Activated CD4-positive, alpha-beta T cell treated with anti-CD3 and anti-CD28 coated beads, Interleukin-2, amount 10 ng/mL, durations not matched to agents 24 days and 14 days (primary cell): Measurements from ENCODE around the gene SVOPL. TPM values are rescaled to one million over a fixed set of nuclear protein-coding genes. Genes with fewer than 3 reads are reported as not detected.
A peak's percentile ranks its signal among the peaks of the same experiment; 100 is the strongest.
"Not testable (repeated sequence)": the region's sequence is repeated elsewhere in the genome, so short reads cannot be mapped to it uniquely, and the experiment has no call there.

ENCODE experiments used
- DNase-seq: peaks from one replicate; pipeline ENCODE4 v3.0.0; 2022
- H3K27ac Mint-ChIP-seq: one replicate; pipeline ENCODE4 v1.8.0; 2022; ENCODE audit warnings: mild to moderate bottlenecking, mixed read lengths
- H3K27me3 Mint-ChIP-seq: one replicate; pipeline ENCODE4 v1.8.0; 2022; ENCODE audit warnings: mixed read lengths
- H3K36me3 Mint-ChIP-seq: one replicate; pipeline ENCODE4 v1.8.0; 2022; ENCODE audit warnings: low read depth, mild to moderate bottlenecking, mixed read lengths
- H3K4me1 Mint-ChIP-seq: one replicate; pipeline ENCODE4 v1.8.0; 2021; ENCODE audit warnings: mixed read lengths
- H3K4me3 Mint-ChIP-seq: one replicate; pipeline ENCODE4 v1.8.0; 2022; ENCODE audit warnings: mild to moderate bottlenecking, moderate library complexity, mixed read lengths
- H3K9me3 Mint-ChIP-seq: one replicate; pipeline ENCODE4 v1.8.0; 2021; ENCODE audit warnings: mixed read lengths
- intact Hi-C: fragments of 100-400 bp; cut with micrococcal nuclease; formaldehyde crosslinking; loops from one replicate; pipeline ENCODE4 v1.15.1; 2023
- total RNA-seq: library from RNA; stranded (reverse); gene quantifications from 2 replicates; pipeline ENCODE4 v1.2.3, GENCODE V29; 2022

The SVOPL gene
- total RNA-seq, 1 donor from 2014 or later, result not detected

GRCh38 chr7:138727336-138728099 lies 26.4 kb upstream of the SVOPL start:
- no peak overlapping the region for H3K27ac Mint-ChIP-seq
- no peaks in the 10 kb centered on the region for H3K27me3 Mint-ChIP-seq
- no peak overlapping the region for H3K4me3 Mint-ChIP-seq
- no peaks in the 10 kb centered on the region for H3K4me1 Mint-ChIP-seq
- H3K36me3 Mint-ChIP-seq, result no peaks in the 10 kb centered on the region
- no peaks in the 10 kb centered on the region for H3K9me3 Mint-ChIP-seq
- no peak for DNase-seq
- intact Hi-C loops, result no loop called here

- Mint-ChIP-seq H3K4me3 (no peak overlapping the region), H3K36me3 (no peaks in the 10 kb centered on the region), H3K4me1 (no peaks in the 10 kb centered on the region), H3K9me3 (no peaks in the 10 kb centered on the region), H3K27me3 (no peaks in the 10 kb centered on the region), H3K27ac (no peak overlapping the region)
- intact Hi-C loops, result no loop called here
- no peak for DNase-seq
These were observed 25.1 kb upstream of the SVOPL start for GRCh38 chr7:138726288-138726687.

GRCh38 chr7:138720286-138720685 lies 19.1 kb upstream of the SVOPL start:
- Mint-ChIP-seq H3K9me3 (no peaks in the 10 kb centered on the region), H3K27me3 (peaks cover 21% of the 10 kb centered on the region), H3K4me3 (no peak overlapping the region), H3K4me1 (peaks cover 10% of the 10 kb centered on the region), H3K36me3 (no peaks in the 10 kb centered on the region), H3K27ac (no peak overlapping the region)
- DNase-seq, result no peak
- intact Hi-C loops, result no loop called here

- peak overlapping the region; percentile 27 for H3K4me3 Mint-ChIP-seq
- no peaks in the 10 kb centered on the region for H3K36me3 Mint-ChIP-seq
These were observed 15.7 kb upstream of the SVOPL start for GRCh38 chr7:138716889-138717288.

GRCh38 chr7:138713191-138713590 lies 12.0 kb upstream of the SVOPL start:
- peaks cover 14% of the 10 kb centered on the region for H3K4me1 Mint-ChIP-seq
- peaks cover 18% of the 10 kb centered on the region for H3K27me3 Mint-ChIP-seq
- H3K36me3 Mint-ChIP-seq, result no peaks in the 10 kb centered on the region
- H3K27ac Mint-ChIP-seq, result no peak overlapping the region
- no peaks in the 10 kb centered on the region for H3K9me3 Mint-ChIP-seq
- H3K4me3 Mint-ChIP-seq, result no peak overlapping the region
- peak; percentile 64 for DNase-seq
- intact Hi-C loops, result no loop called here

More at GRCh38 chr7:138716889-138717288, 15.7 kb upstream of the SVOPL start:
- H3K27me3 Mint-ChIP-seq, result peaks cover 23% of the 10 kb centered on the region
- no peaks in the 10 kb centered on the region for H3K9me3 Mint-ChIP-seq
- peaks cover 18% of the 10 kb centered on the region for H3K4me1 Mint-ChIP-seq
- DNase-seq, result no peak
- intact Hi-C loops, result no loop called here
- no peak overlapping the region for H3K27ac Mint-ChIP-seq

GRCh38 chr7:138712652-138713051 lies 11.5 kb upstream of the SVOPL start:
- Mint-ChIP-seq H3K4me1 (peaks cover 9% of the 10 kb centered on the region), H3K9me3 (no peaks in the 10 kb centered on the region), H3K27ac (no peak overlapping the region), H3K27me3 (peaks cover 12% of the 10 kb centered on the region), H3K4me3 (no peak overlapping the region), H3K36me3 (no peaks in the 10 kb centered on the region)
- intact Hi-C loops, result no loop called here
- no peak for DNase-seq

- intact Hi-C loops, result no loop called here
- Mint-ChIP-seq H3K4me1 (peaks cover 8% of the 10 kb centered on the region), H3K9me3 (no peaks in the 10 kb centered on the region), H3K27ac (no peak overlapping the region), H3K4me3 (no peak overlapping the region), H3K27me3 (peaks cover 2% of the 10 kb centered on the region), H3K36me3 (no peaks in the 10 kb centered on the region)
- DNase-seq, result no peak
These were observed 9.6 kb upstream of the SVOPL start for GRCh38 chr7:138710536-138711385.

GRCh38 chr7:138705167-138705566 lies 4.0 kb upstream of the SVOPL start:
- Mint-ChIP-seq H3K4me1 (peaks cover 2% of the 10 kb centered on the region), H3K9me3 (no peaks in the 10 kb centered on the region), H3K27ac (no peak overlapping the region), H3K36me3 (no peaks in the 10 kb centered on the region), H3K27me3 (peaks cover 1% of the 10 kb centered on the region), H3K4me3 (no peak overlapping the region)
- intact Hi-C loops, result no loop called here
- DNase-seq, result no peak

- Mint-ChIP-seq H3K27me3 (peaks cover 3% of the 10 kb centered on the region), H3K36me3 (no peaks in the 10 kb centered on the region), H3K27ac (no peak overlapping the region), H3K4me3 (no peak overlapping the region), H3K4me1 (peaks cover 2% of the 10 kb centered on the region), H3K9me3 (no peaks in the 10 kb centered on the region)
- intact Hi-C loops, result no loop called here
- no peak for DNase-seq
These were observed 368 bp upstream of the SVOPL start for GRCh38 chr7:138701537-138701923.

GRCh38 chr7:138699661-138700060 lies 1.5 kb downstream of the SVOPL start:
- Mint-ChIP-seq H3K36me3 (no peaks in the 10 kb centered on the region), H3K27me3 (peaks cover 2% of the 10 kb centered on the region), H3K4me1 (no peaks in the 10 kb centered on the region), H3K27ac (no peak overlapping the region), H3K4me3 (no peak overlapping the region), H3K9me3 (no peaks in the 10 kb centered on the region)
- intact Hi-C loops, result no loop called here
- DNase-seq, result no peak

GRCh38 chr7:138698281-138698680 lies 2.9 kb downstream of the SVOPL start:
- H3K36me3 Mint-ChIP-seq, result no peaks in the 10 kb centered on the region
- H3K4me1 Mint-ChIP-seq, result no peaks in the 10 kb centered on the region
- DNase-seq, result no peak
- H3K9me3 Mint-ChIP-seq, result no peaks in the 10 kb centered on the region
- no peak overlapping the region for H3K4me3 Mint-ChIP-seq
- peaks cover 2% of the 10 kb centered on the region for H3K27me3 Mint-ChIP-seq
- intact Hi-C loops, result no loop called here
- H3K27ac Mint-ChIP-seq, result no peak overlapping the region

GRCh38 chr7:138697535-138698182 lies 3.5 kb downstream of the SVOPL start:
- Mint-ChIP-seq H3K9me3 (no peaks in the 10 kb centered on the region), H3K4me3 (no peak overlapping the region), H3K27me3 (peaks cover 2% of the 10 kb centered on the region), H3K27ac (no peak overlapping the region), H3K4me1 (no peaks in the 10 kb centered on the region), H3K36me3 (no peaks in the 10 kb centered on the region)
- no peak for DNase-seq
- intact Hi-C loops, result no loop called here

- H3K4me1 Mint-ChIP-seq, H3K9me3 Mint-ChIP-seq, DNase-seq, intact Hi-C loops, H3K27me3 Mint-ChIP-seq, H3K4me3 Mint-ChIP-seq, H3K27ac Mint-ChIP-seq, H3K36me3 Mint-ChIP-seq: not testable (repeated sequence)
These were observed 5.4 kb downstream of the SVOPL start for GRCh38 chr7:138695776-138696175.

GRCh38 chr7:138695106-138695505 lies 6.1 kb downstream of the SVOPL start:
- Mint-ChIP-seq H3K36me3 (no peaks in the 10 kb centered on the region), H3K9me3 (no peaks in the 10 kb centered on the region), H3K4me1 (no peaks in the 10 kb centered on the region), H3K4me3 (no peak overlapping the region), H3K27me3 (peaks cover 2% of the 10 kb centered on the region), H3K27ac (no peak overlapping the region)
- intact Hi-C loops, result no loop called here
- no peak for DNase-seq
